Liver (tissue), 9 donors: ENCODE results near the gene MICALL1. TPM values are rescaled to one million over a fixed set of nuclear protein-coding genes. Genes with fewer than 3 reads are reported as not detected.

Source experiments
- DNase-seq: peaks from one replicate; pipeline ENCODE4 v3.0.0-alpha.2; 2017; ENCODE audit warnings: low spot score
- H3K27ac ChIP-seq, 2 donors: one replicate each; pipeline ENCODE4 v1.7.0; 2013; ENCODE audit warnings: inconsistent platforms in 2 of 2, low read length in 2 of 2, control low read depth in 1 of 2, low read depth in 1 of 2, mild to moderate bottlenecking in 1 of 2
- H3K27me3 ChIP-seq, 4 donors: one replicate each; pipeline versions ENCODE4 v1.6.1 to v1.7.0; 2013; ENCODE audit warnings: low read length in 3 of 4, inconsistent platforms in 1 of 4, mild to moderate bottlenecking in 1 of 4, moderate library complexity in 1 of 4; ENCODE audit not compliant: control insufficient read depth in 4 of 4, insufficient read depth in 4 of 4
- H3K36me3 ChIP-seq, 4 donors: one replicate each; pipeline versions ENCODE4 v1.6.1 to v1.7.0; 2013; ENCODE audit warnings: low read length in 3 of 4, mild to moderate bottlenecking in 3 of 4, low read depth in 1 of 4, moderate library complexity in 1 of 4; ENCODE audit not compliant: control insufficient read depth in 4 of 4, insufficient read depth in 3 of 4
- H3K4me1 ChIP-seq, 4 donors: one replicate each; pipeline versions ENCODE4 v1.6.1 to v1.7.0; 2013; ENCODE audit warnings: low read length in 3 of 4, mild to moderate bottlenecking in 3 of 4, moderate library complexity in 1 of 4; ENCODE audit not compliant: control insufficient read depth in 4 of 4, insufficient read depth in 4 of 4
- H3K4me3 ChIP-seq, 3 donors: one replicate each; pipeline versions ENCODE4 v1.6.1 to v1.7.0; 2013; ENCODE audit warnings: low read length in 3 of 3, control low read depth in 1 of 3, low read depth in 1 of 3, mild to moderate bottlenecking in 1 of 3
- H3K9ac ChIP-seq, 2 donors: one replicate each; pipeline ENCODE4 v1.7.0; 2013; ENCODE audit warnings: low read length in 2 of 2, mild to moderate bottlenecking in 2 of 2, moderate library complexity in 2 of 2, control low read depth in 1 of 2, low read depth in 1 of 2
- H3K9me3 ChIP-seq, 4 donors: one replicate each; pipeline versions ENCODE4 v1.6.1 to v1.7.0; 2013; ENCODE audit warnings: low read length in 3 of 4; ENCODE audit not compliant: control insufficient read depth in 4 of 4
- EGR1 ChIP-seq, 2 donors: IDR thresholded peaks; 2 replicates each; pipeline ENCODE4 v1.6.1; 2016 to 2018; ENCODE audit warnings: antibody characterized with exemption in 2 of 2, low read depth in 2 of 2
- FOXA1 ChIP-seq: IDR thresholded peaks from 2 replicates; pipeline ENCODE4 v1.6.1; 2016; ENCODE audit warnings: antibody characterized with exemption
- FOXA2 ChIP-seq: IDR thresholded peaks from 2 replicates; pipeline ENCODE4 v1.6.1; 2016; ENCODE audit warnings: antibody characterized with exemption
- GABPA ChIP-seq, 2 donors: IDR thresholded peaks in 1 of 2; conservative IDR thresholded peaks in 1 of 2; 2 replicates each; pipeline ENCODE4 v1.6.1; 2016; ENCODE audit warnings: antibody characterized with exemption in 2 of 2, mild to moderate bottlenecking in 1 of 2, moderate library complexity in 1 of 2
- HNF4G ChIP-seq: IDR thresholded peaks from 2 replicates; pipeline ENCODE4 v1.6.1; 2016; ENCODE audit warnings: antibody characterized with exemption
- JUND ChIP-seq, 2 donors: IDR thresholded peaks; 2 replicates each; pipeline ENCODE4 v1.6.1; 2016; ENCODE audit warnings: antibody characterized with exemption in 2 of 2
- NR2F2 ChIP-seq: IDR thresholded peaks from 2 replicates; pipeline ENCODE4 v1.6.1; 2016; ENCODE audit warnings: antibody characterized with exemption
- RAD21 ChIP-seq, 2 donors: IDR thresholded peaks; 2 replicates each; pipeline ENCODE4 v1.6.1; 2016; ENCODE audit warnings: antibody characterized with exemption in 2 of 2, mild to moderate bottlenecking in 2 of 2
- REST ChIP-seq: IDR thresholded peaks from 2 replicates; pipeline ENCODE4 v1.6.1; 2016; ENCODE audit warnings: antibody characterized with exemption, mild to moderate bottlenecking
- TAF1 ChIP-seq: conservative IDR thresholded peaks from 2 replicates; pipeline ENCODE4 v1.6.1; 2016; ENCODE audit warnings: antibody characterized with exemption, mild to moderate bottlenecking
- YY1 ChIP-seq: IDR thresholded peaks from 2 replicates; pipeline ENCODE4 v1.6.1; 2016; ENCODE audit warnings: antibody characterized with exemption, mild to moderate bottlenecking
- WGBS: extraction: QIAGEN DNeasy Blood & Tissue Kit; methylation state at CpG from one replicate; pipeline ENCODE4 v1.1.7; 2013; 5-methylcytosine and 5-hydroxymethylcytosine counted together
- polyA plus RNA-seq, 2 donors: library from polyadenylated mRNA; stranded (reverse) in 1 of 2; unstranded in 1 of 2; fragments of 200-250 nt in 1 of 2; fragments of >200 nt in 1 of 2; fragmentation: Nextera tagmentation in 1 of 2; extraction: Ambion mirVana in 1 of 2; gene quantifications; one replicate each; pipeline versions ENCODE4 v1.2.1 to v1.2.3, GENCODE V29; 2013 to 2015
- total RNA-seq, 2 donors: library from RNA; depleted of rRNA; stranded (reverse); fragments of >200 nt; gene quantifications; one replicate each; pipeline ENCODE4 v1.2.3, GENCODE V29; 2014
- TF ChIP-seq, protein P1 (sequence below): IDR thresholded peaks from 2 replicates; pipeline ENCODE4 v1.6.1; 2016; ENCODE audit warnings: antibody characterized with exemption
- TF ChIP-seq, protein P2 (sequence below): IDR thresholded peaks from 2 replicates; pipeline ENCODE4 v1.6.1; 2016; ENCODE audit warnings: antibody characterized with exemption
- TF ChIP-seq, protein P3 (sequence below): fragments of 150-350 bp; IDR thresholded peaks from 2 replicates; pipeline ENCODE4 v1.5.1; 2017; ENCODE audit warnings: improper control_type of control experiment, low read depth, low read length; ENCODE audit not compliant: missing input control
- donor health status: healthy.
- donor health status: healthy.
- donor health status: healthy.
- donor health status: healthy.
- donor health status: healthy.

Gene MICALL1
- total and polyA plus RNA-seq, 4 donors: 2.0 to 9.3 (median 4.1) TPM

DNA sequence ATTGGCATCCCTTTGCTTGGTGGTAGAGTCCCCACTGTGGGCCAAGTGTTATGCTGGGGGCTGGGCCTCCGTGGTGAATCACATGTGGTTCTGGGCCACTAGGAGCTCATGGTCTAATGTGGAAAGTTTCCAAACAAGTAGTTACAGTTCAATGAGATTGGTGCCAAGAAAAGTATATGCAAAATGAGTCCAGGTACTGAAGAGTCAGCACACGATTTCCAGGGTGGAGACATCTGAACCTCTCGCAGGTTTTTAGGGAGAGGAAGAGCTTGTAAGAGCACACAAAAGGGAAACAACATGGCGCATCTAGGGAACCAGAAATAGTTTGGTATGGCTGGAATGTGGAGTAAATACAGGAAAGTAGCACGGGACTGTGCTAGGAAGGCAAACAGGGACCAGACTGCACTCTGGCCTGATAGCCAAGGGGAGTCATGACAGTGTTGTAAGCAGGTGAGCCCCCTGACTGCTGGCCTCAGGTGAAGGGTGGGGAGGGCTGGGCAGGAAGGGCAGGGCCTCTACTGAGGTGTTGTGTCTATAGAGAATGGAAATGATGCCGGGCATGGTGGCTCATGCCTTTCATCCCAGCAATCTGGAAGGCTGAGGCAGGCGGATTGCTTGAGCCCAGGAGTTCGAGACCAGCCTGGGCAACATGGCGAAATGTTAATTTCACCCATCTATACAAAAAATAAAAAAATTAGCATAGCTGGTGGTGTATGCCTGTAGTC is 60.0 kb downstream of the MICALL1 start:
- Histone ChIP-seq H3K36me3 (peaks cover 2 to 49% (median 34%) of the 10 kb centered on the region in 4 donors), H3K4me1 (peaks cover 0 to 8% (median 3%) of the 10 kb centered on the region in 4 donors), H3K9ac (no peak overlapping the region), H3K27me3 (no peaks in the 10 kb centered on the region), H3K4me3 (no peak overlapping the region), H3K27ac (no peak overlapping the region), H3K9me3 (no peaks in the 10 kb centered on the region)
- no peak for DNase-seq
- WGBS: 83% methylated on average over 9 of the region's 9 CpGs
- TF ChIP-seq NR2F2 (no peak), GABPA (IDR thresholded peaks at IDR 0.05 in 1 of 2, conservative IDR thresholded peaks at IDR 0.05 in 1 of 2) (no peak), FOXA1 (no peak), RAD21 (IDR thresholded peaks at IDR 0.05) (no peak), FOXA2 (no peak)
- TF ChIP-seq, protein P1, sequence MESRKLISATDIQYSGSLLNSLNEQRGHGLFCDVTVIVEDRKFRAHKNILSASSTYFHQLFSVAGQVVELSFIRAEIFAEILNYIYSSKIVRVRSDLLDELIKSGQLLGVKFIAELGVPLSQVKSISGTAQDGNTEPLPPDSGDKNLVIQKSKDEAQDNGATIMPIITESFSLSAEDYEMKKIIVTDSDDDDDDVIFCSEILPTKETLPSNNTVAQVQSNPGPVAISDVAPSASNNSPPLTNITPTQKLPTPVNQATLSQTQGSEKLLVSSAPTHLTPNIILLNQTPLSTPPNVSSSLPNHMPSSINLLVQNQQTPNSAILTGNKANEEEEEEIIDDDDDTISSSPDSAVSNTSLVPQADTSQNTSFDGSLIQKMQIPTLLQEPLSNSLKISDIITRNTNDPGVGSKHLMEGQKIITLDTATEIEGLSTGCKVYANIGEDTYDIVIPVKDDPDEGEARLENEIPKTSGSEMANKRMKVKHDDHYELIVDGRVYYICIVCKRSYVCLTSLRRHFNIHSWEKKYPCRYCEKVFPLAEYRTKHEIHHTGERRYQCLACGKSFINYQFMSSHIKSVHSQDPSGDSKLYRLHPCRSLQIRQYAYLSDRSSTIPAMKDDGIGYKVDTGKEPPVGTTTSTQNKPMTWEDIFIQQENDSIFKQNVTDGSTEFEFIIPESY: no peak

DNA sequence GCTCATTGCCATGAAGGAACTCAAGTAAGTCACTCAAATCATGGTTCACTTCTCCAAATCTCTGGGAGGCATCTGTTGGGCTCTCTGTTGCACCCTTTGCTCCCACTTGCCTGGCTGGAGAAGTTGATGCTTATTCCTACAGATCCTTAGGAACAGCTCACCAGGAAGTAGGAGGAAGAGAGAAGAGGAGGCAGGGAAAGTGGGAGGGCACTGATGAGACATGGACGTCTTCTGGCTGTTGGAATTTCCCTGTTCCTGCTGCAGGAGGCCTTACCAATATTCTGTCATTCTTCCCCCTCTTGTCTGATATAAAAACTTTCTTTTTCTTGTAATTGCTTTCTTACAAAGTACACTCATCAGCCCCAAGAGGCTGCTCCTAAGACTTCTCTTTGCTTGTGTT is 61.0 kb downstream of the MICALL1 start:
- TF ChIP-seq FOXA1 (no peak), YY1 (no peak), EGR1 (IDR thresholded peaks at IDR 0.05; ENCODE audit: low read depth in 2 of 2) (no peak), REST (no peak), JUND (IDR thresholded peaks at IDR 0.05) (no peak), TAF1 (no peak), HNF4G (no peak)
- TF ChIP-seq, protein P2, sequence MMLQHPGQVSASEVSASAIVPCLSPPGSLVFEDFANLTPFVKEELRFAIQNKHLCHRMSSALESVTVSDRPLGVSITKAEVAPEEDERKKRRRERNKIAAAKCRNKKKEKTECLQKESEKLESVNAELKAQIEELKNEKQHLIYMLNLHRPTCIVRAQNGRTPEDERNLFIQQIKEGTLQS: no peak
- TF ChIP-seq, protein P3, sequence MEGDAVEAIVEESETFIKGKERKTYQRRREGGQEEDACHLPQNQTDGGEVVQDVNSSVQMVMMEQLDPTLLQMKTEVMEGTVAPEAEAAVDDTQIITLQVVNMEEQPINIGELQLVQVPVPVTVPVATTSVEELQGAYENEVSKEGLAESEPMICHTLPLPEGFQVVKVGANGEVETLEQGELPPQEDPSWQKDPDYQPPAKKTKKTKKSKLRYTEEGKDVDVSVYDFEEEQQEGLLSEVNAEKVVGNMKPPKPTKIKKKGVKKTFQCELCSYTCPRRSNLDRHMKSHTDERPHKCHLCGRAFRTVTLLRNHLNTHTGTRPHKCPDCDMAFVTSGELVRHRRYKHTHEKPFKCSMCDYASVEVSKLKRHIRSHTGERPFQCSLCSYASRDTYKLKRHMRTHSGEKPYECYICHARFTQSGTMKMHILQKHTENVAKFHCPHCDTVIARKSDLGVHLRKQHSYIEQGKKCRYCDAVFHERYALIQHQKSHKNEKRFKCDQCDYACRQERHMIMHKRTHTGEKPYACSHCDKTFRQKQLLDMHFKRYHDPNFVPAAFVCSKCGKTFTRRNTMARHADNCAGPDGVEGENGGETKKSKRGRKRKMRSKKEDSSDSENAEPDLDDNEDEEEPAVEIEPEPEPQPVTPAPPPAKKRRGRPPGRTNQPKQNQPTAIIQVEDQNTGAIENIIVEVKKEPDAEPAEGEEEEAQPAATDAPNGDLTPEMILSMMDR: no peak
- no peak overlapping the region for H3K27ac ChIP-seq
- no peak overlapping the region for H3K9ac ChIP-seq
- 68% methylated on average over 1 of the region's 1 CpG for WGBS
- H3K27me3 ChIP-seq: no peaks in the 10 kb centered on the region
- H3K9me3 ChIP-seq: no peaks in the 10 kb centered on the region
- H3K36me3 ChIP-seq: peaks cover 2 to 39% (median 28%) of the 10 kb centered on the region in 4 donors
- H3K4me3 ChIP-seq: no peak overlapping the region
- no peak for DNase-seq
- peaks cover 0 to 8% (median 3%) of the 10 kb centered on the region in 4 donors for H3K4me1 ChIP-seq
